Lower leg skin (tissue), 4 donors: ENCODE results near the gene CSNK2A3. TPM values are rescaled to one million over a fixed set of nuclear protein-coding genes. Genes with fewer than 3 reads are reported as not detected.
"Not testable (repeated sequence)": the region's sequence is repeated elsewhere in the genome, so short reads cannot be mapped to it uniquely, and the experiment has no call there.

Source experiments
- DNase-seq, 2 donors: peaks; one replicate each; pipeline ENCODE4 v3.0.0-alpha.2; 2019; ENCODE audit warnings: low spot score in 2 of 2
- H3K4me3 ChIP-seq: fragments of 200-600 bp; sonication (generic); 2 replicates; pipeline ENCODE4 v1.5.1; 2017; ENCODE audit warnings: mild to moderate bottlenecking, low read depth; ENCODE audit not compliant: poor library complexity, severe bottlenecking
- CTCF ChIP-seq, 3 donors: fragments of 450-650 bp; IDR thresholded peaks; one replicate each; pipeline ENCODE4 v1.5.1; 2016; ENCODE audit warnings: antibody characterized with exemption in 3 of 3, mild to moderate bottlenecking in 3 of 3, moderate library complexity in 2 of 3
- POLR2A ChIP-seq, 2 donors: fragments of 450-650 bp; IDR thresholded peaks; one replicate each; pipeline ENCODE4 v1.6.1; 2016 to 2017; ENCODE audit warnings: antibody characterized with exemption in 2 of 2, mild to moderate bottlenecking in 1 of 2, moderate library complexity in 1 of 2
- WGBS, 2 donors: methylation state at CpG; one replicate each; pipeline ENCODE4 v1.1.5; 2018; 5-methylcytosine and 5-hydroxymethylcytosine counted together
- intact Hi-C: fragments of 100-400 bp; cut with DNase I; formaldehyde crosslinking; loops from one replicate; pipeline ENCODE4 v1.15.0; 2023; ENCODE audit warnings: low total_unique reads
- total RNA-seq, 4 donors: library from RNA; depleted of rRNA; stranded (reverse); fragments of >200 nt; gene quantifications; one replicate each; pipeline ENCODE4 v1.1.0, GENCODE V29; 2016

Gene CSNK2A3
- total RNA-seq, 4 donors from 2014 or later, result 0.49 to 3.0 (median 0.84) TPM

GRCh38 chr11:11370255-11370961, 17.4 kb upstream of the CSNK2A3 start:
- TF ChIP-seq CTCF (IDR thresholded peaks at IDR 0.05) (no peak), POLR2A (IDR thresholded peaks at IDR 0.05) (no peak)
- intact Hi-C loops, result no loop called here
- no peak for DNase-seq
- 65 to 69% methylated on average over 8 of the region's 8 CpGs for WGBS, 2 donors
- H3K4me3 ChIP-seq, result no peak overlapping the region

DNA sequence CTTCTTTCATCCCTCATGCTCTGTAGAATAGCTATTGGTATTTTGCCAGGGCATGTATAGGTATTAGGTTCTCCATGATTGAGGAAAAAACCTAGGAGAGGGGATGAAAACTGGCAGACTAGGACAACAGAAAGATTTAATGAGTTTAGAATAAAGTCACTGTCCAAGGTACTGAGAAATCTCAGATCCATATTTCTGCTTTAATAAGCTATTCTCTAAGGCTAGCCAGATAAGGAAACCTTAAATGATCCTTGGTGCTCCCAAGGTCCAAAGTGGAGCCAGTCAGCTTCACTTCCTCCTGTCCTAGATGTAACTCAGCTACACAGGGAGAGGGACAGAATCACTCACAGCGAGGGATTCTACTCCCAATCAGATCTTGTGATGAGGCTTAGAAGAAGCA, 13.7 kb upstream of the CSNK2A3 start:
- 92 to 96% methylated on average over 1 of the region's 1 CpG for WGBS, 2 donors
- TF ChIP-seq POLR2A (IDR thresholded peaks at IDR 0.05), result no peak
- no peak for TF ChIP-seq CTCF (IDR thresholded peaks at IDR 0.05)
- intact Hi-C loops, result no loop called here
- no peak overlapping the region for H3K4me3 ChIP-seq
- DNase-seq, result no peak

GRCh38 chr11:11363674-11364073, 10.6 kb upstream of the CSNK2A3 start:
- no peak overlapping the region for H3K4me3 ChIP-seq
- intact Hi-C loops, result no loop called here
- no peak for DNase-seq
- TF ChIP-seq CTCF (IDR thresholded peaks at IDR 0.05) (no peak), POLR2A (IDR thresholded peaks at IDR 0.05) (no peak)

- intact Hi-C loops, result loop anchor here (10.0 kb wide), 1 partner anchor 1085 kb away; no protein-coding TSS in a partner anchor
- DNase-seq, result no peak
- 82 to 92% methylated on average over 3 of the region's 3 CpGs for WGBS, 2 donors
- no peak overlapping the region for H3K4me3 ChIP-seq
- TF ChIP-seq POLR2A (IDR thresholded peaks at IDR 0.05), result no peak
- TF ChIP-seq CTCF (IDR thresholded peaks at IDR 0.05), result no peak
Measured at GRCh38 chr11:11359611-11360010, 6.6 kb upstream of the CSNK2A3 start.

GRCh38 chr11:11356842-11357241, 3.8 kb upstream of the CSNK2A3 start:
- 85 to 86% methylated on average over 9 of the region's 9 CpGs for WGBS, 2 donors
- DNase-seq, result no peak
- TF ChIP-seq POLR2A (IDR thresholded peaks at IDR 0.05), result no peak
- TF ChIP-seq CTCF (IDR thresholded peaks at IDR 0.05), result no peak
- no peak overlapping the region for H3K4me3 ChIP-seq
- intact Hi-C loops, result loop anchor here (10.0 kb wide), 1 partner anchor 1082 kb away; no protein-coding TSS in a partner anchor

DNA sequence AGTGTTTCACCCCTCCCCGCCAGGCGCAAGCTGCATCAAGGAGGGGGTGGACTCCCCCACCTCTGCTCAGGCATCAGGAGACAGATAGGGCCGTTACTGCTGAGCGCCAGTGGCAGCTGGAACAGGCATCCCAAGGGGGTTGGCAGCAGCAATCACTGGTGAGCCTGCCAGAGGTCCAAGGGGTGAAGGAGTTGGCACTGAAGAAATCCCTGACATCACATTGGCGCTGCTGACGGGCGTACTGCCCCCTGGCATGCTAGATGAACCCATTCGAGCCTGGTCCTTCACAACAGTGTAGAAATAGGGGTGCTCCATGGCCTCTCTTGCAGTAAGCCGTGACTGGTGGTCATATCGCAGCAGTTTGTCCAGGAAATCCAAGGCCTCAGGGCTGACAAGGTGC, 1.2 kb downstream of the CSNK2A3 start:
- H3K4me3 ChIP-seq, result not testable (repeated sequence)

More for the DNA sequence above, 1.2 kb downstream of the CSNK2A3 start:
- intact Hi-C loops, result loop anchor here (10.0 kb wide), 1 partner anchor 1077 kb away; no protein-coding TSS in a partner anchor
- not testable (repeated sequence) for DNase-seq
- 69 to 86% methylated on average over 6 to 10 of the region's 10 CpGs for WGBS, 2 donors
